Right atrium auricular region (tissue), 2 donors: ENCODE measurements around the gene DPYSL3. TPM values are rescaled to one million over a fixed set of nuclear protein-coding genes. Genes with fewer than 3 reads are reported as not detected.

Experiments used
- DNase-seq: peaks from one replicate; pipeline ENCODE4 v3.0.0-alpha.2; 2019; ENCODE audit warnings: low spot score
- H3K27ac ChIP-seq, 2 donors: fragments of 200-600 bp; sonication (generic); 1 replicate in 1 of 2; 2 replicates in 1 of 2; pipeline ENCODE4 v1.5.1; 2016 to 2019
- H3K27me3 ChIP-seq, 2 donors: fragments of 200-600 bp; sonication (generic); one replicate each; pipeline versions ENCODE4 v1.5.1 to v1.6.0; 2017 to 2019
- H3K36me3 ChIP-seq: fragments of 200-600 bp; sonication (generic); one replicate; pipeline ENCODE4 v1.5.1; 2016
- H3K4me1 ChIP-seq, 2 donors: fragments of 200-600 bp; sonication (generic); one replicate each; pipeline versions ENCODE4 v1.5.1 to v1.6.0; 2017 to 2019
- H3K4me3 ChIP-seq, 2 donors: fragments of 200-600 bp; sonication (generic); 1 replicate in 1 of 2; 2 replicates in 1 of 2; pipeline ENCODE4 v1.5.1; 2017 to 2019; ENCODE audit warnings: mild to moderate bottlenecking in 1 of 2, moderate library complexity in 1 of 2
- H3K9me3 ChIP-seq, 2 donors: fragments of 200-600 bp; sonication (generic); one replicate each; pipeline ENCODE4 v1.5.1; 2019
- CTCF ChIP-seq, 2 donors: fragments of 200-600 bp; sonication (generic); IDR thresholded peaks; one replicate each; pipeline ENCODE4 v1.5.1; 2019; ENCODE audit warnings: antibody characterized with exemption in 2 of 2
- total RNA-seq, 2 donors: library from RNA; depleted of rRNA; stranded (reverse); fragments of >200 nt; gene quantifications; one replicate each; pipeline ENCODE4 v1.1.0, GENCODE V29; 2016

The DPYSL3 gene
- total RNA-seq, 2 donors from 2014 or later: 45.3 to 56.2 TPM

- no peak for TF ChIP-seq CTCF (IDR thresholded peaks at IDR 0.05)
- H3K27me3 ChIP-seq: no peaks in the 10 kb centered on the region
- DNase-seq: no peak
Measured at GRCh38 chr5:147431586-147431985, 78.3 kb downstream of the DPYSL3 start.

GRCh38 chr5:147430628-147431027 lies 79.2 kb downstream of the DPYSL3 start:
- no peak for DNase-seq
- Histone ChIP-seq H3K27ac (no peak overlapping the region), H3K9me3 (no peaks in the 10 kb centered on the region), H3K36me3 (no peaks in the 10 kb centered on the region), H3K4me3 (no peak overlapping the region), H3K27me3 (no peaks in the 10 kb centered on the region), H3K4me1 (peaks cover 0 to 53% of the 10 kb centered on the region in 2 donors)
- no peak for TF ChIP-seq CTCF (IDR thresholded peaks at IDR 0.05)

More at GRCh38 chr5:147431586-147431985, 78.3 kb downstream of the DPYSL3 start:
- H3K4me3 ChIP-seq: no peak overlapping the region
- H3K36me3 ChIP-seq: no peaks in the 10 kb centered on the region
- peaks cover 0 to 53% of the 10 kb centered on the region in 2 donors for H3K4me1 ChIP-seq
- no peaks in the 10 kb centered on the region for H3K9me3 ChIP-seq
- peak overlapping the region; percentile 25 to 41 for H3K27ac ChIP-seq

- Histone ChIP-seq H3K36me3 (peaks cover 7% of the 10 kb centered on the region), H3K9me3 (no peaks in the 10 kb centered on the region), H3K27ac (peak overlapping the region in 1 of 2 donors; percentile 50), H3K4me1 (peaks cover 0 to 46% of the 10 kb centered on the region in 2 donors), H3K4me3 (no peak overlapping the region), H3K27me3 (no peaks in the 10 kb centered on the region)
- TF ChIP-seq CTCF (IDR thresholded peaks at IDR 0.05): no peak
- DNase-seq: peak; percentile 69
Measured at GRCh38 chr5:147427521-147428401, 82.1 kb downstream of the DPYSL3 start.

- H3K27me3 ChIP-seq: no peaks in the 10 kb centered on the region
- H3K27ac ChIP-seq: peak overlapping the region in 1 of 2 donors; percentile 23
- peaks cover 0 to 36% of the 10 kb centered on the region in 2 donors for H3K4me1 ChIP-seq
- no peak for DNase-seq
- peaks cover 7% of the 10 kb centered on the region for H3K36me3 ChIP-seq
- H3K4me3 ChIP-seq: no peak overlapping the region
- no peak for TF ChIP-seq CTCF (IDR thresholded peaks at IDR 0.05)
- no peaks in the 10 kb centered on the region for H3K9me3 ChIP-seq
Measured at GRCh38 chr5:147426640-147427327, 83.1 kb downstream of the DPYSL3 start.

DNA sequence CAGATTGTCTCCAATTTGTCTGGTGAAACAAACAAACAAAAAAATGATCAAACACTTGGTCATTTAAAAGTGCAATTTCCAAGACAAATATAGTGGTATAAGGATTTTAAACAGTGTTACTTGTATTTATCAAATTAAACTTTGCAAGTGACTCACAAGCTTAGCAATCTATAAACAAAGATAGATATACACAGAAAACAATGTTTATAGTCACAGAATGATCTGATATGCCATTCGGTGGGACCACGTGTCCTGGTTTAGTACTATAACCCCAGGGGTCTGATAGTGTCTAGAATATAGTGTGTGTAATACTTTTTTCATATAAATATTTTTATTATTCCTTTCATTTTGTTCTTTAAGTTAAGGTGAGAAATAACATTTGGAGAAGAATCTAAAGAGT lies 91.3 kb downstream of the DPYSL3 start:
- H3K27ac ChIP-seq: no peak overlapping the region
- no peak for TF ChIP-seq CTCF (IDR thresholded peaks at IDR 0.05)

More for the DNA sequence above, 91.3 kb downstream of the DPYSL3 start:
- Histone ChIP-seq H3K4me3 (no peak overlapping the region), H3K9me3 (no peaks in the 10 kb centered on the region), H3K27me3 (no peaks in the 10 kb centered on the region), H3K4me1 (peaks cover 0 to 22% of the 10 kb centered on the region in 2 donors), H3K36me3 (peaks cover 33% of the 10 kb centered on the region)
- DNase-seq: no peak
